ENCODE results near the gene PECR.

DNA sequence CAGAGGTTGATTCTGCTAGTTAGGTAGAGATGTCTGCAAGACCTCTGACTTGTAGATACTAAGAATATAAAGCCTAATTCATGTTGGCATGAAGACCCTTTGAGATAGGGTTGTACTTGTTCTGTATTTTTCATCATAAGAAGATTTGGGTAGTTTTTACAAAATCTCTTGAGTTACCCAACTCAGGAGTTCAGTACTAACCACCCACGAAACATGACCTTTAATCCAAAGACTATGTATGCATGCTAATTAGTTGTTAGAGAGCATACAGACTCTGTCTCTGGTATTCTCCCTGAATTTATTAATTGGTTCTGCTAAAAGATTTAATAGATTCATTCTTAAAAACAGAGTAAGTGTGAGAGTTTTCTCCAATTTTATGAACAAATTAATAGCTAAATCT is 16.9 kb downstream of the PECR start:
- no peak for TF ChIP-seq POLR2A (IDR thresholded peaks at IDR 0.05)
- no peak for TF ChIP-seq CTCF (IDR thresholded peaks at IDR 0.05)
